ENCODE measurements around the gene ANKRD6.

Gene ANKRD6

GRCh38 chr6:89459501-89459900, 26.5 kb downstream of the ANKRD6 start:
- ChIA-PET CTCF (interaction anchor here (1.2 kb wide), 1 partner anchor 12 kb away, joined by 4 read pairs; no protein-coding TSS in a partner anchor), POLR2A (no interaction called here)
- DNase-seq (ENCODE audit: extremely low spot score): no peak
- TF ChIP-seq CTCF (IDR thresholded peaks at IDR 0.05; ENCODE audit: control extremely low read depth, extremely low read depth, low read depth, missing control alignments): no peak

DNA sequence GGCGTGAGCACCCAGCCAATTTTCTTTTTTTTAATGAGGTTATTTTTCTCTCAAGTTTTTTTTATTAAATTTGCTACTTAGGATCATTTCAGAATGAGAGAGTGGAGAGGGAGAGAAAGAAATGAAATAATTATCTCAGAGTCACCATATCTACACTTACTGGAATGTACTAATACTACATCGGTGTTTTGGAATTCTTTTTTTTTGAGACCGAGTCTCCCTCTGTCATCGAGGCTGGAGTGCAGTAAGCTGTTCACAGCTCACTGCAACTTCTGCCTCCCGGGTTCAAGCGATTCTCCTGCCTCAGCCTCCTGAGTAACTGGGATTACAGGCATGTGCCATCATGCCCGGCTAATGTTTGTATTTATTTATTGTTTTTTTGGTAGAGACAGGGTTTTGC, 27.8 kb downstream of the ANKRD6 start:
- ChIA-PET CTCF (interaction anchor here (0.8 to 2.0 kb wide), 3 partner anchors 9 to 118 kb away, joined by 3 to 4 read pairs (median 3); no protein-coding TSS in a partner anchor), POLR2A (no interaction called here)
- DNase-seq (ENCODE audit: extremely low spot score): no peak
- no peak for TF ChIP-seq CTCF (IDR thresholded peaks at IDR 0.05; ENCODE audit: control extremely low read depth, extremely low read depth, low read depth, missing control alignments)

DNA sequence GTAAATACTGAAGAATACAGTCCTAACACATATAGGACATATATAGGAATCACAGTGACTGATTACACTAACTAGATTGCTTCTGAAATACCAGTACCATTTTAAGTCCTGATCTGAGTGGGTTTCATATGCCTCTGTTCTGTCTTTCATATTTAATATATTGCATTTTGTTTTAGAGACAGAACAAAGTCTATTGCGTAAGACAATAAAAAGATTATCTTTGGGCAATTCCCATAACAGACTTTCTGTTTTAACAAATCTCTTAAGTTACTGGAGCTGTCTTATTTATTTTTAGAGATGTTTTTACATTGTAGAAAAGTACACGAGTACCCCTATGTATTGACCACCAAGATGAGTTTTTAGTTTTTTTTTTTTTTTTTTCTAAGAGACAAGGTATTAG, 29.6 kb downstream of the ANKRD6 start:
- CTCF ChIA-PET: interaction anchor here (2.0 kb wide), 1 partner anchor 7 kb away, joined by 4 read pairs; no protein-coding TSS in a partner anchor
- no peak for DNase-seq (ENCODE audit: extremely low spot score)
- no peak for TF ChIP-seq CTCF (IDR thresholded peaks at IDR 0.05; ENCODE audit: control extremely low read depth, extremely low read depth, low read depth, missing control alignments)
- POLR2A ChIA-PET: no interaction called here

- DNase-seq (ENCODE audit: extremely low spot score): no peak
- TF ChIP-seq CTCF (IDR thresholded peaks at IDR 0.05; ENCODE audit: control extremely low read depth, extremely low read depth, low read depth, missing control alignments): no peak
- ChIA-PET CTCF (interaction anchor here (0.7 kb wide), 1 partner anchor 32 kb away, joined by 3 read pairs; no protein-coding TSS in a partner anchor), POLR2A (no interaction called here)
Measured at GRCh38 chr6:89464295-89464694, 31.3 kb downstream of the ANKRD6 start.

GRCh38 chr6:89467437-89467836, 34.5 kb downstream of the ANKRD6 start:
- TF ChIP-seq CTCF (IDR thresholded peaks at IDR 0.05; ENCODE audit: control extremely low read depth, extremely low read depth, low read depth, missing control alignments): no peak
- POLR2A ChIA-PET: no interaction called here
- no peak for DNase-seq (ENCODE audit: extremely low spot score)
- CTCF ChIA-PET: interaction anchor here (0.8 kb wide), 2 partner anchors 35 to 144 kb away, joined by 3 read pairs; no protein-coding TSS in a partner anchor

DNA sequence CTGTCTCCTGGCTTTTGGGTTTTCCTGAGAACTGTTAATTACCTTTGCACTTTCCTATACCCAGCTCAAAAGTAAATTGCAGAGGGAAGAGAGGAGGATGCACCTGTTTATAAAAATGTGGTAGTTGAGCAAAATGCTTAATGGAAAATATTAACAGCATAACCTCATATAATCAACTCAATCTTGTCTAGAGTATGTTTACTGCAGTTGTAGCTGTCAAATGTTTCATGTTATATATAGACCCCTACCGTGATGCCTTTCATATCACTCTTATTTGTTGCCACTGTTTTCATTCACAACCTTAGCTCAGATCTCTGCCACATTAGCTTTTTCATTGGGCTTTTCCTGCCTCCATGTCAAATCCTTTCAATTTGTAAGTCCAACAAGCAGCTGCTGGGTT, 36.0 kb downstream of the ANKRD6 start:
- no peak for DNase-seq (ENCODE audit: extremely low spot score)
- ChIA-PET POLR2A (no interaction called here), CTCF (interaction anchor here (0.9 to 1.3 kb wide), 4 partner anchors 16 to 55 kb away, joined by 3 to 4 read pairs (median 3); no protein-coding TSS in a partner anchor)
- no peak for TF ChIP-seq CTCF (IDR thresholded peaks at IDR 0.05; ENCODE audit: control extremely low read depth, extremely low read depth, low read depth, missing control alignments)

Measured in GM10248 (cell line).